BJ (cell line): ENCODE measurements around the gene TRAPPC1. TPM values are rescaled to one million over a fixed set of nuclear protein-coding genes. Genes with fewer than 3 reads are reported as not detected.

Source experiments
- CTCF ChIA-PET: fragments of 350-600 bp; formaldehyde crosslinking; extraction: SDS; loops from one replicate; lab custom pipeline; 2021; ENCODE audit warnings: antibody characterized with exemption, inconsistent platforms; lab: Yijun Ruan, JAX
- POLR2A ChIA-PET: fragments of 300-600 bp; sonication (Branson Sonifier 250); formaldehyde crosslinking; extraction: SDS; loops from one replicate; lab custom pipeline; 2021; ENCODE audit warnings: antibody characterized with exemption; lab: Charles Lee
- DNase-seq: peaks from one replicate; pipeline ENCODE4 v3.0.0-alpha.2; 2011; ENCODE audit warnings: low read depth
- H3K27me3 ChIP-seq: 2 replicates; pipeline ENCODE4 v1.6.0; 2011; ENCODE audit warnings: low read length; ENCODE audit not compliant: control insufficient read depth, insufficient read depth
- H3K36me3 ChIP-seq: 2 replicates; pipeline ENCODE4 v1.5.1; 2011; ENCODE audit warnings: low read length; ENCODE audit not compliant: control insufficient read depth, insufficient read depth
- H3K4me3 ChIP-seq: 2 replicates; pipeline ENCODE4 v1.5.1; 2011; ENCODE audit warnings: low read depth, mild to moderate bottlenecking, control low read depth, low read length
- polyA plus RNA-seq: library from polyadenylated mRNA; depleted of rRNA; stranded (reverse); fragments of >200 nt; gene quantifications from 2 replicates; pipeline ENCODE4 v1.2.3, GENCODE V29; 2011
- TF ChIP-seq, protein P1 (sequence below): IDR thresholded peaks from 2 replicates; pipeline ENCODE4 v1.5.1; 2011; ENCODE audit warnings: low read depth, mild to moderate bottlenecking, control low read depth, inconsistent platforms, low read length, moderate library complexity; ENCODE audit not compliant: insufficient read depth

TRAPPC1 gene
- polyA plus RNA-seq, 1 experiment: 264 TPM

DNA sequence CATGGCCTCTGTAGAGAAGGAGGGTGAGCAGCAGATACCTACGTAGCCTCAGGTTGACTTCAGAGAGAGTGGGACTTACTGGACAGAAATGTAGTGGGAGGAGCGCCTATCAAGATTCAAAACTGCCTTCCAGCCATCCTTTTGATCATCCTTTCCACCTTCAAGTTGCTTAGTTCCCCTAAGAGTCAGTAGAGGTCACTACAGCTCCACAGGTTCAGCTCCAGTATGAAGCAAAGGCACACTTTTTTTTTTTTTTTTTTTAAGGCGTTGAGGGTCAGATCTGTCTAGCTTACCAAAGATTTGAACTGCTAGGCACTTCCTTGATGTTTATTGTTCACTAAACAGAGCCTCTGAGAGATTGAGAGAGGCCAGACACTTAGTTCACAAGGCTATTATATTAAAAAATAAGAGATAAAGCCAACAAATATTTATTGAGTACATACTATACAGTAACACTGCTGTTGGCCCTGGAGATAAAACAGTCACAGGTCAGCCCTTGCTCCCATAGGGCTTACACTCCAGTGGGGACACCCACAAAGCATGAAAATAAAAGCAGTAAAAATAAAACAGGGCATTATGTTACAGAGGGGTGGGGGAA, 18.7 kb downstream of the TRAPPC1 start:
- POLR2A ChIA-PET: no interaction called here
- Histone ChIP-seq H3K27me3 (no peaks in the 10 kb centered on the region), H3K36me3 (peaks cover 25% of the 10 kb centered on the region), H3K4me3 (no peak overlapping the region)
- DNase-seq: no peak
- CTCF ChIA-PET: interaction anchor here (0.6 to 7.9 kb wide), 16 partner anchors 13 to 148 kb away, joined by 3 to 109 read pairs (median 4); partner anchors contain the start of genes CNTROB and TRAPPC1
- TF ChIP-seq, protein P1, sequence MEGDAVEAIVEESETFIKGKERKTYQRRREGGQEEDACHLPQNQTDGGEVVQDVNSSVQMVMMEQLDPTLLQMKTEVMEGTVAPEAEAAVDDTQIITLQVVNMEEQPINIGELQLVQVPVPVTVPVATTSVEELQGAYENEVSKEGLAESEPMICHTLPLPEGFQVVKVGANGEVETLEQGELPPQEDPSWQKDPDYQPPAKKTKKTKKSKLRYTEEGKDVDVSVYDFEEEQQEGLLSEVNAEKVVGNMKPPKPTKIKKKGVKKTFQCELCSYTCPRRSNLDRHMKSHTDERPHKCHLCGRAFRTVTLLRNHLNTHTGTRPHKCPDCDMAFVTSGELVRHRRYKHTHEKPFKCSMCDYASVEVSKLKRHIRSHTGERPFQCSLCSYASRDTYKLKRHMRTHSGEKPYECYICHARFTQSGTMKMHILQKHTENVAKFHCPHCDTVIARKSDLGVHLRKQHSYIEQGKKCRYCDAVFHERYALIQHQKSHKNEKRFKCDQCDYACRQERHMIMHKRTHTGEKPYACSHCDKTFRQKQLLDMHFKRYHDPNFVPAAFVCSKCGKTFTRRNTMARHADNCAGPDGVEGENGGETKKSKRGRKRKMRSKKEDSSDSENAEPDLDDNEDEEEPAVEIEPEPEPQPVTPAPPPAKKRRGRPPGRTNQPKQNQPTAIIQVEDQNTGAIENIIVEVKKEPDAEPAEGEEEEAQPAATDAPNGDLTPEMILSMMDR: peak; percentile 77

DNA sequence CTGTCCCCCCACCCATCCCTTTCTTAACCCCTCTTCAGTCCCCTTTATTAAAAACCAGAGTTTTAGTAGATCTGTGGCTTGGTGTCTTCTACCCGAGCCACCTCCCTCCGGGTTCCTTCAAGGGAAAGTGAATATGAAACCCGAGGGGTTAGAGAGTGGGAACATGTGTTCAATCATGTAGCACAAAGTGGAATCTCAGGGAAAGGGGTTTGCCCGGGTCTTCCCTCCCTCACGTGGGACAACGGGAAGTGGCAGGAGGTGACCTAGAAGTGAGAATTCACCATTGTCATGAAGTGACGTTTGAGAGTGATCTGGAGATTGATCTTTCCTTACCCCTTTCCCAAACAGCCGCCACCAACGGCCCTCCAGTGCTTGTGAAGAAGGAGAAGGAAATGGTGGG, 20.6 kb downstream of the TRAPPC1 start:
- Histone ChIP-seq H3K36me3 (peaks cover 36% of the 10 kb centered on the region), H3K27me3 (no peaks in the 10 kb centered on the region), H3K4me3 (no peak overlapping the region)
- POLR2A ChIA-PET: no interaction called here
- TF ChIP-seq, protein P1: no peak
- no peak for DNase-seq
- CTCF ChIA-PET: interaction anchor here (1.0 to 7.9 kb wide), 4 partner anchors 12 to 146 kb away, joined by 3 to 109 read pairs (median 26); partner anchors contain the start of genes CNTROB and TRAPPC1

DNA sequence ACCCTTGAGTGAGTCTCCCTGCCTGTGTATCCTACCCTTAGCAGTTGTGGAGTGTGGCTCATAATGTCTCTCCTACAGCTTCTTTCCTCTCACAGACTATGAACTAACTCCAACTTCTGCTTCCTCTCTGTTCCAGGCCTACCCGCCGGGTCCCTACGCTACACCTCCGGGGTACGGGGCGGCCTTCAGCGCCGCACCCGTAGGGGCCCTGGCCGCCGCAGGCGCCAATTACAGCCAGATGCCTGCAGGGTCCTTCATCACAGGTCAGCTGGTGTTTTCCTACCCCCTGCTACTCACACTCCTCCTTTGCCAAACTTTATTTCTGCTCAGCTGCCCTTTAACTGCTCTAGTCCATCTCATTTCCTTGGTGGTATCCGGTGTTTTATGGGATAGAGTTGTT, 21.0 kb downstream of the TRAPPC1 start:
- Histone ChIP-seq H3K36me3 (peaks cover 38% of the 10 kb centered on the region), H3K4me3 (no peak overlapping the region), H3K27me3 (no peaks in the 10 kb centered on the region)
- TF ChIP-seq, protein P1: no peak
- ChIA-PET POLR2A (no interaction called here), CTCF (interaction anchor here (1.1 to 7.9 kb wide), 2 partner anchors 11 to 147 kb away, joined by 3 to 48 read pairs; no protein-coding TSS in a partner anchor)
- no peak for DNase-seq

DNA sequence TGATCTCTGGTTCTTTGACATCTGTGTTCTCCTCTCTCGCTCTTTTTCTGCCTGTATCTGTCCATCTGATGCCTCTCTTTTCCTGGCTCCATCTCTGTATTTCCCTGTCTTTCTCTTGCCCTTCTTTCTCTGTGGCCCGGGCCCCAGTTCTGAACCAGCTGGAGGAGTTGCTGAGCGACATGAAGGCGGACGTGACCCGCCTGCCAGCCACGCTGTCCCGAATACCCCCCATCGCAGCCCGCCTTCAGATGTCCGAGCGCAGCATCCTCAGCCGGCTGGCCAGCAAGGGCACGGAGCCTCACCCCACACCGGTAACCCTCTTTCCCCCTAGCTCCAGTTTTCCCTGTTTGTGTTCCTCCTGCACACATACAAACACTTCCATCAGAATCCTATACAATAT, 21.5 kb downstream of the TRAPPC1 start:
- TF ChIP-seq, protein P1: no peak
- CTCF ChIA-PET: interaction anchor here (1.1 to 7.9 kb wide), 2 partner anchors 11 to 147 kb away, joined by 3 to 48 read pairs; no protein-coding TSS in a partner anchor

DNA sequence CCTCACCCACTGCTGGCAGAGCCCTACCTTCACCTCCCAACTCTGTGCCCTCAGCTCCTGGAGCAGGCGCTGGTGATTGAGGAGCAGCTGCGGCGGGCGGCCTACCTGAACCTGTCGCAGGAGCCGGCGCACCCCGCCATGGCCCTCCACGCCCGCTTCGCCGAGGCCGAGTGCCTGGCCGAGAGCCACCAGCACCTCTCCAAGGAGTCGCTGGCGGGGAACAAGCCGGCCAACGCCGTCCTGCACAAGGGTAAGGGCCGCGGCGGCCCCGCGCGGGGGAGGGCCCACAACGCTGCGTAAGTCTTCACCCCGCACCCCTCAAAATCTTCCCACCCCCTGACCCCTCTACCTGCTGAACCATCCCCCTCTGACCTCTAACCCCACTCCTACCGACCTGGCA, 22.7 kb downstream of the TRAPPC1 start:
- TF ChIP-seq, protein P1: no peak
- POLR2A ChIA-PET: no interaction called here
- DNase-seq: no peak
- Histone ChIP-seq H3K36me3 (peaks cover 49% of the 10 kb centered on the region), H3K27me3 (no peaks in the 10 kb centered on the region), H3K4me3 (no peak overlapping the region)
- CTCF ChIA-PET: interaction anchor here (1.0 to 7.9 kb wide), 3 partner anchors 10 to 81 kb away, joined by 3 to 48 read pairs (median 5); no protein-coding TSS in a partner anchor

More for the DNA sequence above, 21.5 kb downstream of the TRAPPC1 start:
- Histone ChIP-seq H3K4me3 (no peak overlapping the region), H3K36me3 (peaks cover 42% of the 10 kb centered on the region), H3K27me3 (no peaks in the 10 kb centered on the region)
- no peak for DNase-seq
- POLR2A ChIA-PET: no interaction called here
